HG02571 (cell line): Measurements from ENCODE around the gene SPINDOC.
"Not testable (repeated sequence)": the region's sequence is repeated elsewhere in the genome, so short reads cannot be mapped to it uniquely, and the experiment has no call there.

Source experiments
- ATAC-seq: cut with Tn5 transposase; IDR thresholded peaks from one replicate; pipeline ENCODE4 v1.9.1; 2021; ENCODE audit warnings: mild to moderate bottlenecking, moderate library complexity; ENCODE audit not compliant: unreplicated experiment

The SPINDOC gene, protein sequence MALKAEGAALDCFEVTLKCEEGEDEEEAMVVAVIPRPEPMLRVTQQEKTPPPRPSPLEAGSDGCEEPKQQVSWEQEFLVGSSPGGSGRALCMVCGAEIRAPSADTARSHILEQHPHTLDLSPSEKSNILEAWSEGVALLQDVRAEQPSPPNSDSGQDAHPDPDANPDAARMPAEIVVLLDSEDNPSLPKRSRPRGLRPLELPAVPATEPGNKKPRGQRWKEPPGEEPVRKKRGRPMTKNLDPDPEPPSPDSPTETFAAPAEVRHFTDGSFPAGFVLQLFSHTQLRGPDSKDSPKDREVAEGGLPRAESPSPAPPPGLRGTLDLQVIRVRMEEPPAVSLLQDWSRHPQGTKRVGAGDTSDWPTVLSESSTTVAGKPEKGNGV

DNA sequence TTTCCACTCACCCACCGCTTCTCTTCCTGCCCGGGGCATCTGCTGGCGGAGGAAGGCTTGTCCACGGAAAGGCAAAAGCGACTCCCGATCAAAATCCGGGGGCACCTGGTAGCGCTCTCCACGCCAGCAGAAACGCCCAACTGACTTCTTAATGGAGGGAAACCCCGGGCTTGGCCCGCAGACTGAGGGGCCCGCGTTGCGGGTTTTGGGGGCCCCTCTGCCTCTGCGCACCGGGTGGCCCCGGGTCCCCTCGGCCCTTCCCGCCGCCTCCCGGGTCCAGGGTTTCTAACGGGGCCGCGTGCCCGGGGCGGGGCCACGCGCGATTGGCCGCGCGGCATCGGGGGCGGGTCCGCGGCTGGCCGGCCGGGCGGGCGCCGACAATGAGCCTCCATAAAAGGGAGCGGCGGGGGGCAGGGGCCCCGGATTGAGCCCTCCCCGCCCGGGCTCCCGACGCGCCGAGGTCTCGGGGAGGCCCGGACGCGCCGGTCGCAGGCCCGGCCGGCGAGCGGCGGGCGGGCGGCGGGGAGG is at the start of gene SPINDOC:
Gene SPINDOC, plus strand, starts transcription at position 422 of the 528 bp plus-strand sequence. CDS start 231 bp downstream, outside the sequence.
- peak; percentile 71 for ATAC-seq

DNA sequence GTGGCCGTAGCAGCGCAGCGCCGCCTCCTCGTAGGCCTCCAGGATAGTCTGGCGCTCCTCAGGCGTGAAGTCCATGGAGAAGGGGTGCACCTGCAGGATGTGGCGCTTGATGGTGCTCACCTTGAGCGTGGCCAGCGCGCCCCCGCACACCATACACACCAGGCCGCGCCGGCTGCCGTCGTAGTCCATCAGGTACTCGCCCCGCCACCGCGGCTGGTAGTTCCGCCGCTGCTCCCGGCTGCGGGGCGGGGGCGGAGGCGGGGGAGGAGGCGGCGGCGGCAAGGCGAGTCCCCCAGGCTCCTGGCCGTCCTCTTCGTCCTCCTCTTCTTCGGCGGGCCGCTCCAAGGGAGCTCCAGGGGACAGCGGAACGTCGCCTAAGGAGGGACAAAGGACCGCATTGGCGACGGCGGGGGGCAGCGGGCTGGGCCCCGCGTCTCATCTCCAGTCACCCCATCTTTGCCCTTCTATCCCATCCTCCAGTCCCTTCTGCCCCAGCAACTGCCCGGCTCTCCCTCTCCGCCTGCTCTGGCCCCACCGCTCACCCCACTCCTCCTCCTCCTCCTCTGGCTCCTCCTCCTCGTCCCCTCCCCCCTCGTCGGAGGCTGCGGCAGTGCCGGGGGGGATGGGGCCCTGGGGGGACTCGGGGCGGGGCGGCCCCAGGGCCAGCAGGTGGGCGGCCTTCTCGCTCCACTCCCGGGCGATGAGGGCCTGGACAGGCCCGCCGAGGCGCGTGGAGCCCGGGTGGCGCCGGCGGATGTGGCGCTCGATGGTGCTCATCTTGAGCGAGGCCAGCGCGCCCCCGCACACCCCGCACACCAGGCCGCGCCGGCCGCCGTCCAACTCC is 49.5 kb upstream of the SPINDOC start:
- ATAC-seq = no peak

DNA sequence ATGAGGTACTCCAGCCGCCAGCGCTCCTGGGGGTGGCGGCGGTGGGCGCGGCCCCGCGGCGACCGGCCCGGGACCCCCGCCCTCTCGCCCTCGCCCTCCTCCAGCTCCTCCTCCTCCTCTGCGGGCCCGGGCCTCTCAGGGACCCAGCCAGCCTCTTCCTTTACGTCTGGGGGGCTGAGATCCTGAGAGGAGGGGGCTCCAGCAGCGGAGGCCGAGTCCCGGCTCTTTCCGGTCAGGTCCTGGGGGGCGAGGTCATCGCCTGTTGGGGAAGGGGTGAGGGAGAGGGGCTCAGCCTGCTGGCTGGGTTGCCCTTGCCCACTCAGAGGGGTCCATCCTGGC is 48.9 kb upstream of the SPINDOC start:
- ATAC-seq = no peak

DNA sequence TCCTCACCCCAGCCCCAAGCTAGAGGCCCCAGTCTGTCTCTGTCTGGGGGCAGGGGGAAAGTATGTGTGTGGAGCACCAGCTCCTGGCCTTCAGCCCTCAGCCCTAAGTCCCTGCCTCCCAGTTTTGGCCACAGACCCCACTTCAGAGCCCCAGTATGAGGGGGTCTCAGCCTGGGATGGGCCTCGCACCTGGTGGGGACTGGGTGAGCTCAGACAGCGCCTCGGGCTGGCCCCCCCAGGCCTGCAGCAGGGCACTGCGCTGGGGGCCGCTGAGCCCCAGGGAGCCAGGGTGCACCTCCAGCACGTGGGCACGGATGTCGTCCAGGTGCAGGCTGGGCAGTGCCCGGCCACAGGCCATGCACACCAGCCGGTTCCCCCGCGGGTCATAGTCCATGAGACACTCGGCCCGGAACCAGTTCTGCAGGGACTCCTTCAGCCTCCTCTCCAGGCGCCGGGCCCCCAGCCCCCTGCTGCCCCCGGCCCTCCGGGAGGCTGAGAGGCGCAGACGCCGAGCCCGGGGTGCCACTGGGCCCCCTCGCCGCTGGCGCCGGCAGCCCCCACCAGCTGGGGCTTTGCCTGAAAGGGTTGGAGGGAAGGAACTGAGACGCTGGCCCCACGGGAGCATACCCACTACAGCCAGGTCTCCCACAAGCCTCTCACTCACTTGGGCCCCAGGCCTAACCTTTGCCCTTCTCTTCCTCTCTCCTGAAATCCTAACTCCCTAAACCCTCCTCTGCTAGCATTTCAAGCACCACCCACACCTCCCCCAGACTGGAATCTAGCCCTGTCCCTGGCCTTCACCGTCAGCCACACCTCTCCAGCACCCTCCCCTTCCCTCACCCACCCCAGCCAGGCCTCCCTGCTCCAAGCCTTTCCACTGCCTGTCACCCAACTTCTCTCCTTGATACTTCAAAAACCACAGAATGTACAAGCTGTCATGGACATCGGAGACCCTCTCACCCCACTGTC is 48.3 kb upstream of the SPINDOC start:
- no peak for ATAC-seq

DNA sequence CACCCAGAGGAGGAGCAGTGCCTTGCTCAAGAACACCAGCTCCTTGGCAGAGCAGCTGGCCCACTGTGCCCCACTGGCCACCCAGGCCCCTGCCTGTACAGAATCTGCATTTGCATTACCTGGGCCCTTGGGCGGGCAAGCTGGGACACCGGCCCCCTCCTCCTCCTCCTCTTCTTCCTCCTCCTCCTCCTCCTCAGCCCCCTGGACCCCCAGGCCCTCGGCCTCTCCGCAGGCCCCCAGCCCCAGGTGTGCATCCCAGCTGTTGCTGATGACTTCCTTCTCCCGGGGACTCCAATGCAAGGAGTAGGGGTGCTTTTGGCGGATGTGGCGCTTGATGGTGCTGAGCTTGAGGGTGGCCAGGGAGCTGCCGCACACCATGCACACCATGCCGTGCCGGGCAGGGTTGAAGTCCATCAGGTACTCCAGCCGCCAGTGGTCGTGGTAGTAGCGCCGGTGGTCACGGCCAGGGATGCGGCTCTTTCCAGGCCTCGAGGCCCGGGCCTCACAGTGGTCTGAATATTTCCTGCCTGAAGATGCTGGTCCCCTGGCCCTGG is 47.5 kb upstream of the SPINDOC start:
- ATAC-seq = no peak

DNA sequence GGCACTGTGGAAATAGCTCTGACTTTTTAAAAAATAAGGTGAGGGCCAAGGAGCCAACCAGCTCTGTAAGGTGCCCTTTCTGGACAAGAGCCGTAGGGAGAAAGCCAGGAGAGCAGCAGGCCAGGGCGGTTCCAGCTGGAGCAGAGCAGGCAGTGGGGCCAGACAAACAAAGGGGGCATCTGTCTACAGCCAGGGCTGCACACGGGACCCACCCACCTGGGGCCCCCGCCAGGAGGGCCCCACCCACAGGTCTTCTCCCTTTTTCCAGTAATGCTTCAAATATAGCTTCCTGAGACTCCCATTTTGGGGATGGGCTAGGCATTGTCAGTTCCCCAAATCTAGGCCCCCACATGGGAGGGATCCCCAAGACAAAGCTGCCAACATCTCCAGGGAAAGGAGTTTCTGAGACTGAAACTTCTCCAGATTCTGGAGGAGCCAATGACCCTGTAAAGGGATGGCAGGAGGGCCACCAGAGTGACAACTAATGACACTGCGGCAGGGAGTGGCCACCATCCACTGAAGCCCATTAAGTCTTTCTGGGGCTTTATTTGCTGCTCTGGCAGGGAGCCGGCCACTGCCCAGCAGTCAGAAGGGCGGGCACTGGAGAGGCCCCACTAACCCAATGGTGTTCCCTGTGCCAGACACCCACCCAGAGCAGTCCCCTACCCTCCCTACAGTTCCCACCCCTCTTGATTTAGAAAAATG is 46.6 kb upstream of the SPINDOC start:
- ATAC-seq = no peak

DNA sequence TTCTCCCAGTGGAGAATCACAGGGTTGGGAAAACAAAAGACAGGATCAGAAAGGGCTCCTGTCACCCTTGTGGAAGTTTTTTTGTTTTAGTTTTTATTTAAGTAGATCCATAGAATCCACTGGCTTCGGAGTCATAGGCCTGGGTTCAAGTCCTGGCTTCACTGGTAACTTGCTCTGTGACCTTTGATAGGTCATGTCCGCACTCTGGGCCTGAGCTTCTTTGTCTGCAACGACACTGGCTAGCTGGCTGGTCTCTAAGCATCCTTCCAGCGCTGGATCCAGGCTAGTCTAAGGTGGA is 46.0 kb upstream of the SPINDOC start:
- no peak for ATAC-seq

DNA sequence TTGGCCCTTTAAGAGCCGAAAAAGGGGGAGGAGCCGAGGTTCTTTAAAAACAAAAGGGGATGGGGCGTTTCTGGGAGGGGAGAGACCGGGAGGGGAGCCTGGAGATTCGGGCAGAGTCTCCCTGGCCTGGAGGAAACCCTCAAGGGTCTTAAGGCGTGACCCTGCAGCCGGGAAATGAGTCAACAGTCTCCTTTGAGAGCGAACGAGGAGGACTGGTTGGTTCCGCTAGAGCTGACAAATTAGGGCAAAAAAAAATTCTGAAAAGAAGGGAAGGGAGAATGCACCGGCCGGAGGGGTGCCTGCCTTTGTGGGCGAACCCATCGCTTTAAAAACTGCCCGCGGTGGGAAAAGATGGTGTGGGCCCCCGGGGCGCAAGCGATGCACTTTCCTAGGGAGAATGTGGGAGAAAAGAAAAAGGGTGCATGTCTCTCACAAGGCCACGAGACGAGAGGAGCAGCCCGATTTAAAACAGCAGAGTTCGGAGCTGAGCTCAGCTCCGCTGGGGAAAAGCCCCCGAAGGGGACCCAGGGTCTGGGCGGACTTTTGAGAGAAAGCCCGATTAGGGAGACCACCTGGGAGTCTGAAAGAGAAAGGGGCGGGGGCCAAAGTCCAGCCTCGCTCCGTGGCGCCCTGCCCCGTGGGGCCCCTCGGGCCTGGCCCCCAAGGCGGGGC is 45.6 kb upstream of the SPINDOC start:
- no peak for ATAC-seq

DNA sequence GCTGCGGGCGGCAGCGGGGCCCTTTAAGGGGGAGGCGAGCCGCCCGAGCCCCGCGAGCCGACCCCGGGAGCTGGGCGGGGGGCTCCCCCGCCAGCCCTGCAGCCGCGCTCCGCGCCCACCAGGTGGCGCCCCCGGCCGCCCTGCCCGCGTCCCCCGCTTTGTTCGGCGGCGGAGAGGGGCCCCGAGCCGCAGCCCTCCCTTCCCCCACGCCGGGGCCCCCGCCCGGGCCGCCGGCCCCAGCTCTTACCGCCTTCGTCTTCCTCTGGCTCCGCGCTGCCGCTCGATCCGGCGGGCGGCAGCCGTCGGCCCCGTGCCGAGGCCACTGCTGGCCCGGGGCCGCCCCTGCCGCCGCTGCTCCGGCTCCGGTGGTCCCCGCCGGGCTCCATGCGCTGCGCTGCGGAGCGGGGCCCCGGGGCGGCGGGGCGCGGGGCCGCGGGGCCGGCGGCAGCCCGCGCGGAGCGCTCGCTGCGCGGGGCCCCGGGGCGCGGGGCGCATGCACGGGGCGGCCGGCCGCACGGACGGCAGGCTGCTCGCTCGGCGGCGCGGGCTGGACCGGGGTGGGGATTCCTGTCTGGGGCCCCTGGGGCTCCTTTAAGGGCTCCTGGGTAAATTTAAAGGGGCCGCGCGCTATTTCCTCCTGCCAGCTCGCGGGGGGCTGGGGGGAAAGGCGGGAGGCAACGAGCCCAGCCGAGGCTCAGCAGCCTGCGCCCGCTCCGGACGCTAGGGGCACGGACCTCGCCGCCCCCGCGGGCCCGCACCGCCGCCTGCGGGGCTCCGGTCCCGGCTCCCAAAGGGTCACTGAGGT is 44.8 kb upstream of the SPINDOC start, which contains the start of gene ZFTA:
Gene ZFTA, minus strand, starts transcription at position 539 of the 805 bp plus-strand sequence. Its CDS starts 153 bp downstream, at position 386.
- ATAC-seq = peak; percentile 46

DNA sequence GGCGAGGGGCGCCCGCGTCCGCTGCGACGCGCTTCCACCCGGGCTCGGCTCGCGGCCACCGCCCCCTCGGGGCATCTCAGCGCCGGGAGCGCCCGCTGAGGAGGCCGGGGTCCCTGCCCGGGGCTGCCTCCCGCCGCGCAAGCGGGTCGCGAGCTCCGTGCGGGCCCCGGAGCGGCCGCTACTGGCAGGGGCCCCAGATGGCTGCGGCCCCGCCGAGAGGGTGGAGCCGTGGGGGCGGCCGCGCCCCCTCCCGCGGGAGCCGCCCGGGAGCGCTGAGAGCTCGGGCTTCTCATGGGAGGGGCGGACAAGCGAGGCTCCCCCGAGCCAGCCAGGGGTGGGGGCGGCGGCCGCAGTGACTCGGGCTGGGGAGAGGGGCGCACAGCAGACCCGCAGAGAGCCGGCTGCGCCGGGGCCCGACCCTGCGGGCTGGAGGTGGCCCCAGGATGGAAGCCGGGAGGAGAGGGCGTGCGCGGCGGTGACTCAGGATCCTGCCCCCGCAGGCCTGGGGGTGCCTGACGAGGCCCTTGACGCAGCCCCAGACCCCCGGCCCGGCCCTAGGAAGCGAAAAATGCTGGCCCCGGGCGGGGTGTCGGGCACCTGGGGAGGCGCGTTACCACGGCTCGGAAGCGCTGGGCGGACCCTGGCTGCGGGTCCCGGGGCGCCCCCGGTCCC is 44.1 kb upstream of the SPINDOC start:
- ATAC-seq = peak; percentile 38

DNA sequence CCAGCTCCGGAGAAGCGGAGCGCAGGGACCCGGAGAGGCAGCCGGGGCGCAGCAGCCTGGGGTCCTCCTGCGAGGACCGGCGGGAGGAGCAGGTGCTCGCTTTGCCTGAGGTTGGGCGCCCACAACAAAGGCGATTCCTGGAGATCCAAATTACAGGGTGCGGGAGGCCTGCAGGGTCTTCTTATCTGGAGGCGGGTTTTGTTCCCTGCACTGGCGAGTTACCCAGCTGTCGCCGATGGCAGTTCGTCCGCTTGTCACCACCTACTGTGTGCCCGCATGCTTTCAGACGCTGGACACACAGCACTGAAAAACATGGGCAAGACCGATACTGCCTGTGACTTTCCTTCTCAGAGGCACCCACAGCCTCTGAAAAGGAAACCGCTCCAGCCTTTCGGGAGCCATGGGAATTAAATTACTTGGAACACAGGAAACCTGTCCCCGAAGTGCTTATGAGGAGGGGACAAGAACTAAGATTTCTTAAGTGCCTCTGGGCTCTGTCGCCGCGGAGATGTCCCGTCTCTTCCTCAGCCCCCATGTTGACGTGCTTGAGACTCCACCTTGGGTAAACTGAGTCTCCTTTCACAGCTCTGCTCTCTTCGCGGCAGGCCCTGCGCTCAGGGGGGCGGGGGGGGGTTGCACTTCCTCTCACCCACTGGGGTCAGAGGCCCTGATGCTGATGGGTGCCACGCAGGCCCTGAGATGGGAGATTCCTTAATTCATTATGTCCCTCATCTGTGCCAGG is 43.4 kb upstream of the SPINDOC start:
- ATAC-seq = no peak

DNA sequence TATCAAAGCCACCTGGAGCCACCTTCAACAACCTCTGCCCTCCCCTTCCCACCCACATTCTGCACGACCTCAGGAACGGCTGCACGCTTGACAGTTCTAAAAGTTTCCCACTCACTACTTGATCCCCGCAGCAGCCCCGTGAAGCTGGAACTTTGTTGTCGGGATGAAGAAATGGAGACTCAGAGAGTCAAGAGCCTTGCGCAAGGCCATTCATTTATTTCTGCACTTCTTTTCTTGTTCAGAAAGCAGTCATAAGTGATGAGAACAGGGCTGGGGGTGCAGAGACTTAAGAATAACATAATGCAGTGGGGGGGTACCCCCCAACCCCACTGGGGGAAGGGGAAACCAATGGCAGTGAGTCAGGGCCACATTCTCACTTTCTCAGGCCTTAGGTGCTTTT is 42.5 kb upstream of the SPINDOC start:
- ATAC-seq = no peak

DNA sequence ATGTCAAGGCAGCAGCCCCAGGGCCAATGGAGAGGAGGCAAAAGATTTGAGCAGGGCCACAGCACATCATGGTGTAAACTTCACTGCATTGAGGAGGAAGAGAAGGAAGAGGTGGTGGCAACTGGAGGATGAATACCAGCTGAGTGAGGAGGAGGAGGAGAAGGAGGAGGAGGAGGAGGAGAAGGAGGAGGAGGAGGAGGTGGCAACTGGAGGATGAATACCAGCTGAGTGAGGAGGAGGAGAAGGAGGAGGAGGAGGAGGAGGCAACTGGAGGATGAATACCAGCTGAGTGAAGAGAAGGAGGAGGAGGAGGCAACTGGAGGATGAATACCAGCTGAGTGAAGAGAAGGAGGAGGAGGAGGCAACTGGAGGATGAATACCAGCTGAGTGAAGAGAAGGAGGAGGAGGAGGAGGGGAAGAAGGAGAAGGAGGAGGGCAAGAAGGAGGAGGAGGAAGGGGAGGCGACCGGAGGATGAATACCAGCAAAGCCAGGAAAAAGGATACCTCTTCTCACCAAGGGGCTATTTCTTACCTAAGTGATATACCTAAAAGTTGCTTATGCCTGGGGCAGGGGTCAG is 41.4 kb upstream of the SPINDOC start:
- ATAC-seq = not testable (repeated sequence)

DNA sequence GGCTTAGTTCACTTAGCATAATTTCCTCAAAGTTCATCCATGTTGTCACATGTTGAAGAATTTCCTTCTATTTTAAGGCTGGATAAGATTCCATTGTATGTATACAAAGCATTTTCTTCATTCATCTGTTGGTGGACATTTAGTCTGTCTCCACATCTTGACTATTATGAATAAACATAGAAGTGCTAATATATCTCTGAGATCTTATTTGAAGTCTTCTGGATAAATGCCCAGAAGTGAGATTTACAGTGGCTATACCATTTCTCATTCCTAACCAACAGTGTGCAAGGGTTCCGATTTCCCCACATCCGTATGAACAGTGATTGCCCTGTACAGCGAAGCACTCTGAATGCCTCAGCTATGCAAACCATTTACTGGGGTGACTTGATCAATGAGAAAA is 38.1 kb upstream of the SPINDOC start:
- no peak for ATAC-seq

DNA sequence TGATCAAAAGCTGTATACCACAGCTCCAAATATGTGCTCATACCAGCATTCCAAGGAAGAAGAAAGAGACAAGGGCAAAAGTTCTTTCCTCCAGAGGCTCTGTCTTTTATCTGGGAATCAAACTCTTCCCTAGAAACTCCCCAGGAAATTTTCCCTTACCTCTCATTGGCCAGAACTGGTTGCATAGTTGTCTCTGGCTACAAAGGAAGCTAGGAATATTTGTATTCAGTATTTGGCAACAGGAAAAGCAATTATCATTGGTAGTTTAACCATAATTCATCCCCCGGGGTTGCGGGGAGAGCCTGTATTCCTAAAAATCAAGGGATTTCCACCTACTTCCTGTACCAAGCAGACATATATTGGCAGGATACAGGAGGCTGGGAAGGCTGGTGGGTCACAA is 34.2 kb upstream of the SPINDOC start:
- ATAC-seq = no peak

DNA sequence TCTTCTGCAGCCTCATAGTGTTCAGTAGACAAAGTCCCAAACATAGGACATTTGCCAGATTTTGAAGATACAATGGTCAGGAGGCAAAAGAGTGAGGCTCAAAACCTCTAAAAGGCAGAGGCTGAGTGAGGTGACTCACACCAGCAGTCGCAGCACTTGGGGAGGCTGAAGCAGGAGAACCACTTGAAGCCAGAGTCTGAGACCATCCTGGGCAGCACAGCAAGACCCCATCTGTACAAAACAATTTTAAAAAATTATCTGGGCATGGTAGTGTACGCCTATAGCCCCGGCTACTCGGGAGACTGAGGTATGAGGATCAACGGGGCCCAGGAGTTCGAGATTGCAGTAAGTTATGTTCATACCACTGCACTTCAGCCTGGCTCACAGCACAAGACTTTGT is 30.5 kb upstream of the SPINDOC start:
- no peak for ATAC-seq
